Endometrium (tissue), 2 donors: ENCODE measurements around the gene IGSF9.

Experiments used
- FAIRE-seq: peaks from 2 replicates; lab custom pipeline; 2012; peaks lifted over from hg19 to GRCh38; lab: Jason Lieb, UNC
- donor health status: control.
- donor health status: control.

Gene IGSF9, protein sequence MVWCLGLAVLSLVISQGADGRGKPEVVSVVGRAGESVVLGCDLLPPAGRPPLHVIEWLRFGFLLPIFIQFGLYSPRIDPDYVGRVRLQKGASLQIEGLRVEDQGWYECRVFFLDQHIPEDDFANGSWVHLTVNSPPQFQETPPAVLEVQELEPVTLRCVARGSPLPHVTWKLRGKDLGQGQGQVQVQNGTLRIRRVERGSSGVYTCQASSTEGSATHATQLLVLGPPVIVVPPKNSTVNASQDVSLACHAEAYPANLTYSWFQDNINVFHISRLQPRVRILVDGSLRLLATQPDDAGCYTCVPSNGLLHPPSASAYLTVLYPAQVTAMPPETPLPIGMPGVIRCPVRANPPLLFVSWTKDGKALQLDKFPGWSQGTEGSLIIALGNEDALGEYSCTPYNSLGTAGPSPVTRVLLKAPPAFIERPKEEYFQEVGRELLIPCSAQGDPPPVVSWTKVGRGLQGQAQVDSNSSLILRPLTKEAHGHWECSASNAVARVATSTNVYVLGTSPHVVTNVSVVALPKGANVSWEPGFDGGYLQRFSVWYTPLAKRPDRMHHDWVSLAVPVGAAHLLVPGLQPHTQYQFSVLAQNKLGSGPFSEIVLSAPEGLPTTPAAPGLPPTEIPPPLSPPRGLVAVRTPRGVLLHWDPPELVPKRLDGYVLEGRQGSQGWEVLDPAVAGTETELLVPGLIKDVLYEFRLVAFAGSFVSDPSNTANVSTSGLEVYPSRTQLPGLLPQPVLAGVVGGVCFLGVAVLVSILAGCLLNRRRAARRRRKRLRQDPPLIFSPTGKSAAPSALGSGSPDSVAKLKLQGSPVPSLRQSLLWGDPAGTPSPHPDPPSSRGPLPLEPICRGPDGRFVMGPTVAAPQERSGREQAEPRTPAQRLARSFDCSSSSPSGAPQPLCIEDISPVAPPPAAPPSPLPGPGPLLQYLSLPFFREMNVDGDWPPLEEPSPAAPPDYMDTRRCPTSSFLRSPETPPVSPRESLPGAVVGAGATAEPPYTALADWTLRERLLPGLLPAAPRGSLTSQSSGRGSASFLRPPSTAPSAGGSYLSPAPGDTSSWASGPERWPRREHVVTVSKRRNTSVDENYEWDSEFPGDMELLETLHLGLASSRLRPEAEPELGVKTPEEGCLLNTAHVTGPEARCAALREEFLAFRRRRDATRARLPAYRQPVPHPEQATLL

DNA sequence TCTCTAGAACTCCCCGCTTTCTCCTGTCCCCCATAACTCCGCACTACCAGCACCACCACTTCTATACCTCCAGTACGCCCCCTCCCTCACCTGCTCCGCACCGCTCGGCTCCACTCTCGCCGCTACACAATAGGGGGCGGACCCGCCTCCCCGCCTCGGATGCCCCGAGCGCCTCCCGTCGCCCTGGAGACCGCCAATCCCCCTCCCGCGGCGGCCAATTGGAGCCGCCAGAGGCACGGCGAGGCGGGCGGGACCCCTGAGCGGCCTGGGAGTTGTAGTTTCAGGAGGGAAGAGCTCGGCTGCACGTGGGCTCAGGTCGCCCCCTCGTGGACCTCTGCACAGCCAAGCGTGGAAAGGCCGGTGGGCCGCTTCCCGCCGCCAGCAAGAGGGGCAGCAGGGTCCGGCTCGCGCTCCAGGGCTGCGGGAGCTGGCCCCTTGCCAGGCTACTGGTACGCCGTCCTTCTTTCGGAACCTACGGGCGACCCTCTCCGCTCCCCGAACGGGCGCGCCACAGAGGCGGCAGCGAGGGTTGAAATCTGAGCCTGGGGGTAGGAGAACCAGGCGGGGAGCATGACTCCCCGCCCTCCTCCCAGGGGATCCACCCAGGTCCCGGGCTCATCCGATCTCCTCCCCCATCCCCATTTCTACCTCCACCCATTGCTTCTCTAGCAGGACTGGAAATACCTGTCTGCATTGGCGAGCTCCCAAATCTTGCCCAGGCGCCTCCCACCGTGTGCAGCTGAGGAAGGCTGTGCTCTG is at the start of gene IGSF9:
Gene IGSF9, minus strand, starts transcription at position 131 of the 759 bp plus-strand sequence. CDS start 2,159 bp downstream, outside the sequence.
- FAIRE-seq, result no peak

DNA sequence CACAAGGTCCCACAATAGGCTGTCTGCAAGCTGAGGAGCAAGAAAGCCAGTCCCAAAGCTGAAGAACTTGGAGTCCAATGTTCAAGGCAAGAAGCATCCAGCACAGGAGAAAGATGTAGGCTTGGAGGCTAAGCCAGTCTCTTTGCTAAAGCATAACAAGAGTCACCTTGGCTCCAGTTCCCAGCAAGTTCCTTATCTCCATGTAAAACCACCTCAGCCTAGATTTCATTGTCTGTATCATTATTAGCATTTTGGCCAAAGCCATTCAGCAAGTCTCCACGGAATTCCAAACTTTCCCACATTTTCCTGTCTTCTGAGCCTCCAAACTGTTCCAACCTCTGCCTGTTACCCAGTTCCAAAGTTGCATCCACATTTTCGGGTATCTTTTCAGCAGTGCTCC is 49.5 kb upstream of the IGSF9 start:
- FAIRE-seq, result no peak

GRCh38 chr1:159993911-159994310 is 48.5 kb upstream of the IGSF9 start:
- FAIRE-seq, result no peak

- no peak for FAIRE-seq
Measured at GRCh38 chr1:159992161-159992560, 46.7 kb upstream of the IGSF9 start.

DNA sequence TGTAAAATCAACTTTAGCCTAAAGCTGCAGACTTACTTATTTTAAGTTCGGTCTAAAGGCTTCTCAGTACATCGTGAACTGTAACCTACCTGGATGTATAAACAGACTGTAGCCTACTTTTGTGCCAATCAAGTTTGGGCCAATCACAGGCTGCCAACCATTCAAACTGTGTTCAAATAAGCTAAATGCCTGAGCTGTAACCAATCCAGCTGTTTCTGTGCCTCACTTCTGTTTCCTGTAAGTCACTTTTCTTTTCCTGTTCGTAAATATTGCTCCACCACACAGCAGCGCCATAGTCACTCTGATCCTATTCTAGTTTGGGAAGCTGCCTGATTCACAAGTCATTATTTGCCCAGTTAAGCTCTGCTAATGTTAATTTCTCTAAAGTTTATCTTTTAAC is 46.1 kb upstream of the IGSF9 start:
- no peak for FAIRE-seq

- FAIRE-seq, result no peak
Measured at GRCh38 chr1:159990005-159990404, 44.6 kb upstream of the IGSF9 start.

- no peak for FAIRE-seq
Measured at GRCh38 chr1:159989581-159989980, 44.2 kb upstream of the IGSF9 start.

DNA sequence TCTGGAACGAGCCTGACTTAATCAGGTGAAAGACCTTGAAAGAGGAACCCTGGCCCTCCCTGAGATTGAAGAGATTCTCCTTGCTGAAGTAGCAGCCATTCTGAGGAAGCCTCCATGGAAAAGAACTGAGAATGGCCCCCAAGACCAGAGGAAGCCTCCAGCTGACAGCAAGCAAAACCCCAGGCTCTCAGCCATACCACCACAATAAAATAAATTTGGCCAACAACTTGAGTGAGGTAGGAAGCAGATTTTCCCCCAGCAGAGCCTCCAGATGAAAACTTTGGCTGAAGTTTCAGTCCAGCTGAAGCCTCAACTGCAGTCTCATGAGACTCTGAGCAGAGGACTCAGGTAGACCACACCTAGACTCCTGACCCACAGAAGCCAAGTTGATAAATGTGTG is 42.6 kb upstream of the IGSF9 start:
- FAIRE-seq, result no peak

- FAIRE-seq, result no peak
Measured at GRCh38 chr1:159987186-159987585, 41.8 kb upstream of the IGSF9 start.

DNA sequence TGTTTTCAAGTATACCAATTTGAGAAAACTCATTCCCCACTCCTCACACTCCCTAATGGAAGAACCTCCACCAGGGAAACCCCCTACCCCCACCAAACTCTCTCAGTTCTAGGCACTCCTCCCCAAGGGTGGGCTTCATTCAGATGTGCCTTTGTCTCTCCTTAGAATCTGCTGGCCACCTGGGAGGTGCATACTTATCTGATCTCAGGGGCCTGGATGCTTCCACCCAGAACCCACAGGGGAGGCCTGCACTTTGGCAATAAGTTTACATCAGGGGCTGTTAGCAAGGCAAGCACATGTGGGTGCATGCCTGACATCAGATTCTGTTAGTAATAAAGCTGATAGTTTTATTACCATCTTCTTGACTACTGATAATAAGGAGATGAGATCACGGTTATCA is 41.1 kb upstream of the IGSF9 start:
- no peak for FAIRE-seq

DNA sequence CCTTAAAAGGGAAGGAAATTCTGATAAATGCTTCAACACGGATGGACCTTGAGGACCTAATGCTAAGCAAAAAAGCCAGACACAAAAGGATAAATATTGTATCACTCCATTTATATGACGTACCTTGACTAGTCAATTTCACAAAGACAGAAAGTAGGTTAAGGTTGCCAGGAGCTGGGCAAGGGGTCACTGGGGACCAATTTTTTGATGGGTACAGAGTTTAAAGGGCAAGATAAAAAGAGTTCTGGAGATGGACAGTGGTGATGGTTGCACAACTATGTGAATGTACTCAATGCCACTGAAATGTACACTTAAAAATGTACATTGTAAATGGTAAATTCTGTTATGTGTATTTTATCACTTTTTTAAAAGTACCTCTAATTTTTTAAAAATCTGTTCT is 40.7 kb upstream of the IGSF9 start:
- no peak for FAIRE-seq

GRCh38 chr1:159985473-159985872 is 40.1 kb upstream of the IGSF9 start:
- no peak for FAIRE-seq

GRCh38 chr1:159983681-159984080 is 38.3 kb upstream of the IGSF9 start:
- no peak for FAIRE-seq

GRCh38 chr1:159982280-159982679 is 36.9 kb upstream of the IGSF9 start:
- no peak for FAIRE-seq

- no peak for FAIRE-seq
Measured at GRCh38 chr1:159981351-159982055, 36.1 kb upstream of the IGSF9 start.

- no peak for FAIRE-seq
Measured at GRCh38 chr1:159980786-159981185, 35.4 kb upstream of the IGSF9 start.

GRCh38 chr1:159980076-159980475 is 34.7 kb upstream of the IGSF9 start:
- FAIRE-seq, result no peak

GRCh38 chr1:159979257-159979656 is 33.8 kb upstream of the IGSF9 start:
- FAIRE-seq, result no peak

DNA sequence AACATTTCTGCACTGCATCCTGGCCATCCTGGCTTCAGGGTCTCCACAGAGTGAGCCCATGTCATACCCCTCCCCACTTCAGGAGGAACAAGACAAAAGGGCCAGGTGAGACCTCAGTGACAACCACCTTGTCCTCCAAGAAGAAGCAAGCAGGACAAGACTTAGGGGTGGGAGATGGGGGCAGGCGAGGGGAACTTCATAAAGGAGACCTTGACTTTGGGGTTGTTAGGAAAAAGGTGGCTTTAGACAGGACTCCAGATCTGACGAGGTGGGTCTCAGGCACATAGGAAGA is 32.6 kb upstream of the IGSF9 start:
- FAIRE-seq, result no peak

DNA sequence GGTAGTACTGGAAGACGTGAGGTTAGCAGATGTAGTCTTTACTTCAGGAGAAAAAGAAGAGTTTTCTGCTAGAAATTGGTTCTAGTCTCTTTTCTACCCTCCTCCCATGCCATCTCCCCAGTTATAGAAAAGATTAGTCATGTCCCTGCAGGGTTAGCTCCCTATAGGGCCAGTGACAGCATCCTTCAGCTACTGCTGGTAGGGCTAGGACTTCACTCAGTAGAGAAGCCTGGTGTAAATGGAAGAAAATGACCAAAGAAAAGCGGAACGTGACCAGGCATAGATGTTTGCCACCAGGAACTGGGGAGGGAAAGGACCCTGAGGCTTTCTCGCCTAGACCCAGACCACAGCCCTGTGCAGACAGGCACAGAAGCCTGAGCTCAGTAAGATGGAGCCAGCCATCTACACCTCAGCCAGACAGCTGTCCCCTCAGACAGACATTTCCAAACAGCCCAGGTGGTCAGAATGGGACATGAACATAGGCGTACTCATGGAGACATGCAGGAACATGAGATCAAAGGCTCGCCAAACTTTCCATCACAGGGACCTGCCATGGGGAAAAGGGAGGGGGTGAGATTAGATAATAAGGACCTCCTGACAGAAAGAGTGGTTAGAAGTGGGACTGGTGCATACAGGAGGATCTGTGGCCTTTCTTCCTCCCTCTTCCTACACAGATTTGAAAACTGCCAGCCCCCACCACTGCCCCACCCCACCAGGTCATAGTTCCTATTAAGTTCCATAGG is 32.1 kb upstream of the IGSF9 start:
- no peak for FAIRE-seq
